Measurements from ENCODE around the gene DAPK1. TPM values are rescaled to one million over a fixed set of nuclear protein-coding genes. Genes with fewer than 3 reads are reported as not detected.

Gene DAPK1
- total RNA-seq, 1 donor from 2014 or later: 196 TPM

DNA sequence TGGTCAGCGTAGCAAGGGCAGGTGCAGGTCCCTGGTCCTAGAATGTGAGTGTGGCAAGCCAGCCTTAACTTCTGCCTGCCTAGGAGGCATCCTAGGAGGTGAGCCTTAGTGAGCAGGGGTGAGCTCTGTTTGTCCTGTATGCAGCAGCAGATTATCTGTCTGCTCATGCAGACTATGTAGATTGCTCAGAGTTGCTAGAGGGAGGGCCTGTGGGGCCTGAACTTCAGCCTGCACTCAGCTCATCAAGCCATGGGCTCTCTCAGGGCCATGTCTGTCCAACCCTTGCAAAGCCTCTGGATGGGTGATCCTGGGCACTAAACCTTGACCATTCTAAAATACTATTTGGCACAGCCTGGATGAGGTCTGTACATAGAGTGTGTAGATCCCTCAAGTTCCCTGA lies 219.8 kb downstream of the DAPK1 start:
- Histone ChIP-seq H3K27ac (no peak overlapping the region), H3K36me3 (no peaks in the 10 kb centered on the region), H3K4me1 (peaks cover 18% of the 10 kb centered on the region), H3K27me3 (ENCODE audit: low read depth) (no peaks in the 10 kb centered on the region), H3K9me3 (no peaks in the 10 kb centered on the region), H3K4me3 (no peak overlapping the region)
- intact Hi-C loops (cut with DNase I): no loop called here
- no peak for ATAC-seq
- TF ChIP-seq, protein P1, sequence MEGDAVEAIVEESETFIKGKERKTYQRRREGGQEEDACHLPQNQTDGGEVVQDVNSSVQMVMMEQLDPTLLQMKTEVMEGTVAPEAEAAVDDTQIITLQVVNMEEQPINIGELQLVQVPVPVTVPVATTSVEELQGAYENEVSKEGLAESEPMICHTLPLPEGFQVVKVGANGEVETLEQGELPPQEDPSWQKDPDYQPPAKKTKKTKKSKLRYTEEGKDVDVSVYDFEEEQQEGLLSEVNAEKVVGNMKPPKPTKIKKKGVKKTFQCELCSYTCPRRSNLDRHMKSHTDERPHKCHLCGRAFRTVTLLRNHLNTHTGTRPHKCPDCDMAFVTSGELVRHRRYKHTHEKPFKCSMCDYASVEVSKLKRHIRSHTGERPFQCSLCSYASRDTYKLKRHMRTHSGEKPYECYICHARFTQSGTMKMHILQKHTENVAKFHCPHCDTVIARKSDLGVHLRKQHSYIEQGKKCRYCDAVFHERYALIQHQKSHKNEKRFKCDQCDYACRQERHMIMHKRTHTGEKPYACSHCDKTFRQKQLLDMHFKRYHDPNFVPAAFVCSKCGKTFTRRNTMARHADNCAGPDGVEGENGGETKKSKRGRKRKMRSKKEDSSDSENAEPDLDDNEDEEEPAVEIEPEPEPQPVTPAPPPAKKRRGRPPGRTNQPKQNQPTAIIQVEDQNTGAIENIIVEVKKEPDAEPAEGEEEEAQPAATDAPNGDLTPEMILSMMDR (IDR thresholded peaks at IDR 0.05): no peak
- no peak for DNase-seq

DNA sequence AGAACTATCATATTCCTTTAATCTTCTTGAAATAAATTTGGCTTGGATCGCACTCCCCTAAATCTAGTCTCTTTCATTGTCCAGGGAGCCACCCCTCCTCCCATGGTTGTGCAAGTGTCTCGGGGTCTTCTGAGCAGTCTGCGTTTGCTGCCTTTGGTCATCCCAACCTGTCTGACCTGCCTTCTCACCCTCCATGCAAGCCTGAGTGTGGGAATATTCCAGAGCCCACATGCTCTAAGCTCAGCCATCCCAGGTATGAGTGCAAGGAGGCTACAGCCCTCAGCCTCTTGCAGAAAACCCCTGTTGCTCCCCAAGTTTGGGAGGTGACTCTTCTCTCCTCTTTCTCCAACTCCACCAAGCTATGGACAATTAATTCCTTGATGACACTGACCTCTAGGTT lies 220.6 kb downstream of the DAPK1 start:
- Histone ChIP-seq H3K9me3 (no peaks in the 10 kb centered on the region), H3K27ac (no peak overlapping the region), H3K4me3 (no peak overlapping the region), H3K36me3 (no peaks in the 10 kb centered on the region), H3K4me1 (peaks cover 15% of the 10 kb centered on the region), H3K27me3 (ENCODE audit: low read depth) (no peaks in the 10 kb centered on the region)
- DNase-seq: no peak
- intact Hi-C loops (cut with DNase I): no loop called here
- no peak for ATAC-seq
- TF ChIP-seq, protein P1 (IDR thresholded peaks at IDR 0.05): no peak

DNA sequence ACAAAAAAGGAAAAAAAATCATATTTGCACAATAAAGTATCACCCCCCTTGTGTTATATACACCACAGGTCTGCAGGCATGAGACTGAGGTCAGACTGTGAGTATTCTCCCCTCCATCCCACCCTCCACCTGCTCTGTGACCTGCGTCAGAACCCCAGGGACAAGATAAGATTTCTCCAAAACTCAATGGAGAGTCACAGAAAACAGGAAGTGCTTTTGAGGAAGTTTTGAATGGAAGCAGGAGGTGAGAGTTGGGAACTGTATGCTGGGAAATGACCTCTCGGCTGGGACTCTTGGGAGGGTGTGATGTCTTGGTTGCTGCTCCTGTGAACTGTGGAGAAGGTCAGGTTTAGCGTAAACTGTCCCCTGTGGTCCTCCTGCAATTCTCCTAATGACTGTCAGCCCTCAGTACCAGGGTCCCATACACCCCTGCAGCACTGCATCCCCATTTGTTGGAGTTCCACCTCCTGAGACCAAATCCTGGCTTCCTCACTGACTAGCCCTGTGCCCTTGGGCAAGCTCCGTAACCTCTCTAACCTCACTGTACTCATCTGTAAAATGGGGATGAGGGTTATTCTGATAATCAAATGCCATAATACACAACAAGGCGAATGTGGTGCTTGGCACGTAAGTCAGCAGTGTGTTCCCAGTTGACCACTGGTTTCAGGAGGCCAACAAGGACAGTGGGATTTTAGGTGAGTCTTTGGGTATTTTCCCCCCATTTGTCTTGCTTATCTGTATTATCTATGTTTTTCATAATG lies 221.4 kb downstream of the DAPK1 start:
- Histone ChIP-seq H3K4me3 (no peak overlapping the region), H3K9me3 (no peaks in the 10 kb centered on the region), H3K27me3 (ENCODE audit: low read depth) (no peaks in the 10 kb centered on the region), H3K4me1 (peaks cover 11% of the 10 kb centered on the region), H3K27ac (no peak overlapping the region), H3K36me3 (no peaks in the 10 kb centered on the region)
- intact Hi-C loops (cut with DNase I): no loop called here
- DNase-seq: no peak
- ATAC-seq: peak; percentile 28 to 34
- TF ChIP-seq, protein P1 (IDR thresholded peaks at IDR 0.05): no peak

DNA sequence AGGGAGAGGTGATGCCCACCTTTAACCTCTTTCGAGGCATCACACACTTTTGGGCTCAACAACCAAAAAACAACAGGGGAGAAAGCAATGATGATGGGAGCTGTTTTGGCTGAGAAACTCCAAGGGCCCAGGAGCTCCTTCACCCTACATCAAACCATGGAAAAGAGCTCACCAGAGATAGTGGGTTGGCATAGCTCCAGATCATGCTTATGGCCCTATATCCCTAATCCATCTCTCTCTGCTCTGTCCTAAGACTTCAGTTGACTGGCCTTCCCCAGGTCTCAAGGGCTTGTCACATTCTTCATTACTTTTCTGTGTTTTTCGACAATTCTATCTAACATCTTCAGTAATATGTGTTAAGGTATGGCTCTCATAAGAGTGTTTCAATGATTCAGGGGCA lies 222.5 kb downstream of the DAPK1 start:
- no peaks in the 10 kb centered on the region for H3K9me3 ChIP-seq
- intact Hi-C loops (cut with DNase I): no loop called here
- TF ChIP-seq, protein P1 (IDR thresholded peaks at IDR 0.05): no peak
- no peak overlapping the region for H3K4me3 ChIP-seq
- no peaks in the 10 kb centered on the region for H3K36me3 ChIP-seq
- DNase-seq (no peak), ATAC-seq (no peak)
- H3K4me1 ChIP-seq: peaks cover 3% of the 10 kb centered on the region
- no peaks in the 10 kb centered on the region for H3K27me3 ChIP-seq (ENCODE audit: low read depth)
- H3K27ac ChIP-seq: no peak overlapping the region

DNA sequence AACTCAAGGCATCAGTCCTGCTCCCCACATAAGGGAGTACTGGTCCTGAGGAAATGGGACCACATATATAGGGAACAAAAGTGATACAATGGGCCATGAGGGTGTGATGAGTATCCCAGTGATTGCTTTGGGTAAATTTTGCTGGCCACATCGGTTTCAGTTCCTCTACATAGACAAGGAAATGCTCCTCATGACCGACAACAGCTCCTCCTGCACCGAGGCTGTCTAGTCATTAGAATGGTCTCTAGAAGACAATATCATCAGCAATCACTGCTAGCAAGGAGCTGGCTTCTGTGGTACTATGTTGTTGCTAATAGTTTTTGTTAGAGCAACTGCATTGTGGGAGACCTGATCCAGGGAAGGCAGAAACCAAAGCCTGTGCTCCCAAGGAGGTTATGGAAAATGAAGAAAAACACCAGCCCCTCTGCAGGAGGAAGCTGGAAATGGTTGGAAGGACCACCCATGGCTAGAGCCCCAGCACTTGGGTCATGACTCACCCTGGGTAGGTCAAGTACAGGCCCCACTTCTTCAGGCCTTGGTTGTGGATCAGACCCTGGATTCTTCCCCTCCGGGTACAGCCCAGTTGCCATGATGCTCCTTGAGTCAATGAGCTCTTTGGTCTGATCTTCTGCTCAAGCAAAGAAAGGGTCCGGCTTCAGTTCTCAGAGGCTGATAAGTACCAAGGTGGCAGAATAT lies 224.9 kb downstream of the DAPK1 start:
- Histone ChIP-seq H3K27me3 (ENCODE audit: low read depth) (no peaks in the 10 kb centered on the region), H3K4me1 (peaks cover 15% of the 10 kb centered on the region), H3K36me3 (peaks cover under 1% of the 10 kb centered on the region), H3K4me3 (no peak overlapping the region), H3K27ac (peak overlapping the region; percentile 27), H3K9me3 (no peaks in the 10 kb centered on the region)
- DNase-seq: no peak
- TF ChIP-seq, protein P1 (IDR thresholded peaks at IDR 0.05): no peak
- intact Hi-C loops (cut with DNase I): no loop called here
- peak in 1 of 2 donors; percentile 23 for ATAC-seq
